Dedifferentiated amniotic fluid mesenchymal stem cell (primary cell): ENCODE results near the gene CLEC4M.
"Not testable (repeated sequence)": the region's sequence is repeated elsewhere in the genome, so short reads cannot be mapped to it uniquely, and the experiment has no call there.

Experiments
- DNase-seq: peaks from one replicate; pipeline ENCODE4 v3.0.0-alpha.2; 2016; ENCODE audit errors: extremely low spot score

CLEC4M gene

GRCh38 chr19:7775761-7776160 is 12.7 kb downstream of the CLEC4M start:
- DNase-seq: no peak

- DNase-seq: no peak
These were observed 15.0 kb downstream of the CLEC4M start for GRCh38 chr19:7778081-7778480.

- no peak for DNase-seq
These were observed 16.8 kb downstream of the CLEC4M start for GRCh38 chr19:7779631-7780486.

GRCh38 chr19:7781157-7781556 is 18.1 kb downstream of the CLEC4M start:
- no peak for DNase-seq

GRCh38 chr19:7783991-7784423 is 21.0 kb downstream of the CLEC4M start:
- DNase-seq: no peak

- DNase-seq: no peak
These were observed 21.8 kb downstream of the CLEC4M start for GRCh38 chr19:7784856-7785255.

- no peak for DNase-seq
These were observed 24.1 kb downstream of the CLEC4M start for GRCh38 chr19:7787141-7787540.

- no peak for DNase-seq
These were observed 24.6 kb downstream of the CLEC4M start for GRCh38 chr19:7787602-7788177.

- DNase-seq: no peak
These were observed 25.3 kb downstream of the CLEC4M start for GRCh38 chr19:7788178-7788932.

GRCh38 chr19:7788933-7789323 is 25.9 kb downstream of the CLEC4M start:
- no peak for DNase-seq

GRCh38 chr19:7789447-7789846 is 26.4 kb downstream of the CLEC4M start:
- DNase-seq: no peak

GRCh38 chr19:7790416-7790815 is 27.4 kb downstream of the CLEC4M start:
- no peak for DNase-seq

- no peak for DNase-seq
These were observed 29.2 kb downstream of the CLEC4M start for GRCh38 chr19:7792281-7792680.

GRCh38 chr19:7792701-7793100 is 29.7 kb downstream of the CLEC4M start:
- not testable (repeated sequence) for DNase-seq

- no peak for DNase-seq
These were observed 30.4 kb downstream of the CLEC4M start for GRCh38 chr19:7793493-7793892.

GRCh38 chr19:7795555-7796161 is 32.6 kb downstream of the CLEC4M start:
- DNase-seq: no peak

GRCh38 chr19:7799640-7800355 is 36.8 kb downstream of the CLEC4M start:
- DNase-seq: peak; percentile 72

- DNase-seq: no peak
These were observed 38.1 kb downstream of the CLEC4M start for GRCh38 chr19:7801020-7801570.

GRCh38 chr19:7806234-7806633 is 43.2 kb downstream of the CLEC4M start:
- DNase-seq: no peak

- no peak for DNase-seq
These were observed 43.8 kb downstream of the CLEC4M start for GRCh38 chr19:7806876-7807275.

GRCh38 chr19:7808108-7808507 is 45.1 kb downstream of the CLEC4M start:
- no peak for DNase-seq
